Kasumi-1 (cell line): ENCODE results near the gene PDE4C.

Experiments used
- DNase-seq, 2 experiments: peaks; one replicate each; lab custom pipeline; 2025; lab: John Stamatoyannopoulos, UW

The PDE4C gene

GRCh38 chr19:18198374-18198773, 27.9 kb downstream of the PDE4C start:
- no peak for DNase-seq

GRCh38 chr19:18197941-18198340, 28.3 kb downstream of the PDE4C start:
- no peak for DNase-seq

- no peak for DNase-seq
Measured at GRCh38 chr19:18197306-18197705, 28.9 kb downstream of the PDE4C start.

- DNase-seq = no peak
Measured at GRCh38 chr19:18196511-18196845, 29.8 kb downstream of the PDE4C start.

- no peak for DNase-seq
Measured at GRCh38 chr19:18194554-18195238, 31.5 kb downstream of the PDE4C start.

GRCh38 chr19:18194181-18194530, 32.1 kb downstream of the PDE4C start:
- no peak for DNase-seq

GRCh38 chr19:18193388-18194180, 32.7 kb downstream of the PDE4C start:
- DNase-seq = peak in 1 of 2 experiments; percentile 11

GRCh38 chr19:18192673-18193387, 33.4 kb downstream of the PDE4C start, which contains the start of gene MPV17L2:
Gene MPV17L2 (plus strand): TSS chr19:18193218. CDS start chr19:18193282, 64 bp downstream.
- DNase-seq = peak; percentile 99 to 100

GRCh38 chr19:18191640-18192062, 34.6 kb downstream of the PDE4C start:
- DNase-seq = no peak

GRCh38 chr19:18190278-18190677, 36.0 kb downstream of the PDE4C start:
- no peak for DNase-seq

- no peak for DNase-seq
Measured at GRCh38 chr19:18185538-18185937, 40.7 kb downstream of the PDE4C start.

- no peak for DNase-seq
Measured at GRCh38 chr19:18183529-18183928, 42.7 kb downstream of the PDE4C start.

- DNase-seq = peak; percentile 32 to 40
Measured at GRCh38 chr19:18179957-18180356, 46.3 kb downstream of the PDE4C start.

- DNase-seq = no peak
Measured at GRCh38 chr19:18176367-18177310, 49.6 kb downstream of the PDE4C start.

- DNase-seq = no peak
Measured at GRCh38 chr19:18174983-18175382, 51.3 kb downstream of the PDE4C start.
